Skeletal muscle satellite cell (primary cell): Measurements from ENCODE around the gene CCDC12.
A peak's percentile ranks its signal among the peaks of the same experiment; 100 is the strongest.

ENCODE experiments used
- H3K27me3 ChIP-seq: 2 replicates; pipeline ENCODE4 v1.7.0; 2013; ENCODE audit warnings: low read length; ENCODE audit not compliant: control insufficient read depth, insufficient read depth
- H3K36me3 ChIP-seq: 2 replicates; pipeline ENCODE4 v1.7.0; 2013; ENCODE audit warnings: mild to moderate bottlenecking, control low read depth, low read length; ENCODE audit not compliant: insufficient read depth
- H3K4me1 ChIP-seq: 2 replicates; pipeline ENCODE4 v1.7.0; 2013; ENCODE audit warnings: low read length; ENCODE audit not compliant: control insufficient read depth, insufficient read depth
- H3K4me2 ChIP-seq: 2 replicates; pipeline ENCODE4 v1.7.0; 2013; ENCODE audit warnings: mild to moderate bottlenecking, low read length
- H3K4me3 ChIP-seq: 2 replicates; pipeline ENCODE4 v1.7.0; 2013; ENCODE audit warnings: low read length
- H3K9ac ChIP-seq: 2 replicates; pipeline ENCODE4 v1.7.0; 2013; ENCODE audit warnings: mild to moderate bottlenecking, low read depth, low read length, moderate library complexity
- H3K9me3 ChIP-seq: replicated peaks from 2 replicates; pipeline ENCODE4 v1.7.0; 2013; ENCODE audit warnings: mild to moderate bottlenecking, control low read depth, low read length

The CCDC12 gene

GRCh38 chr3:47013231-47013630 lies 36.7 kb upstream of the CCDC12 start:
- H3K27me3 ChIP-seq, result no peaks in the 10 kb centered on the region
- H3K4me1 ChIP-seq, result peaks cover 33% of the 10 kb centered on the region
- H3K4me2 ChIP-seq, result no peak overlapping the region
- H3K4me3 ChIP-seq, result no peak overlapping the region
- peaks cover 15% of the 10 kb centered on the region for H3K36me3 ChIP-seq
- H3K9ac ChIP-seq, result no peak overlapping the region
- H3K9me3 ChIP-seq, result no peaks in the 10 kb centered on the region

GRCh38 chr3:47012342-47013230 lies 36.0 kb upstream of the CCDC12 start:
- Histone ChIP-seq H3K4me3 (no peak overlapping the region), H3K9me3 (no peaks in the 10 kb centered on the region), H3K4me1 (peaks cover 28% of the 10 kb centered on the region), H3K9ac (no peak overlapping the region), H3K36me3 (peaks cover 9% of the 10 kb centered on the region), H3K4me2 (no peak overlapping the region), H3K27me3 (no peaks in the 10 kb centered on the region)

GRCh38 chr3:47011371-47011770 lies 34.8 kb upstream of the CCDC12 start:
- no peak overlapping the region for H3K4me2 ChIP-seq
- peaks cover 6% of the 10 kb centered on the region for H3K36me3 ChIP-seq

GRCh38 chr3:47010910-47011309 lies 34.4 kb upstream of the CCDC12 start:
- peaks cover 11% of the 10 kb centered on the region for H3K4me1 ChIP-seq
- H3K9ac ChIP-seq, result no peak overlapping the region
- H3K27me3 ChIP-seq, result no peaks in the 10 kb centered on the region
- H3K4me3 ChIP-seq, result no peak overlapping the region
- H3K4me2 ChIP-seq, result no peak overlapping the region
- no peaks in the 10 kb centered on the region for H3K9me3 ChIP-seq
- H3K36me3 ChIP-seq, result peaks cover 3% of the 10 kb centered on the region

More at GRCh38 chr3:47011371-47011770, 34.8 kb upstream of the CCDC12 start:
- H3K27me3 ChIP-seq, result no peaks in the 10 kb centered on the region
- H3K4me3 ChIP-seq, result no peak overlapping the region
- no peak overlapping the region for H3K9ac ChIP-seq
- peaks cover 16% of the 10 kb centered on the region for H3K4me1 ChIP-seq
- H3K9me3 ChIP-seq, result no peaks in the 10 kb centered on the region

GRCh38 chr3:47010111-47010712 lies 33.7 kb upstream of the CCDC12 start:
- Histone ChIP-seq H3K9me3 (no peaks in the 10 kb centered on the region), H3K27me3 (no peaks in the 10 kb centered on the region), H3K9ac (peak overlapping the region; percentile 95), H3K4me3 (peak overlapping the region; percentile 74), H3K36me3 (peaks cover 3% of the 10 kb centered on the region), H3K4me1 (peaks cover 11% of the 10 kb centered on the region), H3K4me2 (peak overlapping the region; percentile 99)

GRCh38 chr3:47009225-47010110 lies 32.9 kb upstream of the CCDC12 start:
- no peaks in the 10 kb centered on the region for H3K27me3 ChIP-seq
- peak overlapping the region; percentile 95 for H3K9ac ChIP-seq
- H3K36me3 ChIP-seq, result peaks cover 3% of the 10 kb centered on the region
- no peaks in the 10 kb centered on the region for H3K9me3 ChIP-seq
- peak overlapping the region; percentile 74 for H3K4me3 ChIP-seq
- peaks cover 11% of the 10 kb centered on the region for H3K4me1 ChIP-seq
- H3K4me2 ChIP-seq, result peak overlapping the region; percentile 99

- Histone ChIP-seq H3K36me3 (peaks cover under 1% of the 10 kb centered on the region), H3K4me2 (peak overlapping the region; percentile 99), H3K27me3 (no peaks in the 10 kb centered on the region), H3K4me1 (peaks cover 11% of the 10 kb centered on the region), H3K4me3 (peak overlapping the region; percentile 74), H3K9ac (peak overlapping the region; percentile 95), H3K9me3 (no peaks in the 10 kb centered on the region)
These were observed 32.3 kb upstream of the CCDC12 start for GRCh38 chr3:47008851-47009224.

- H3K9ac ChIP-seq, result no peak overlapping the region
- no peak overlapping the region for H3K4me2 ChIP-seq
- no peaks in the 10 kb centered on the region for H3K27me3 ChIP-seq
- H3K9me3 ChIP-seq, result no peaks in the 10 kb centered on the region
- H3K4me3 ChIP-seq, result no peak overlapping the region
- peaks cover 11% of the 10 kb centered on the region for H3K4me1 ChIP-seq
- H3K36me3 ChIP-seq, result no peaks in the 10 kb centered on the region
These were observed 31.8 kb upstream of the CCDC12 start for GRCh38 chr3:47008234-47008796.

- Histone ChIP-seq H3K4me1 (peaks cover 11% of the 10 kb centered on the region), H3K9me3 (no peaks in the 10 kb centered on the region), H3K27me3 (no peaks in the 10 kb centered on the region), H3K4me3 (no peak overlapping the region), H3K9ac (no peak overlapping the region), H3K4me2 (no peak overlapping the region), H3K36me3 (no peaks in the 10 kb centered on the region)
These were observed 31.1 kb upstream of the CCDC12 start for GRCh38 chr3:47007482-47008233.

- Histone ChIP-seq H3K36me3 (no peaks in the 10 kb centered on the region), H3K9me3 (no peaks in the 10 kb centered on the region), H3K4me2 (no peak overlapping the region), H3K9ac (no peak overlapping the region), H3K4me1 (peaks cover 11% of the 10 kb centered on the region), H3K27me3 (no peaks in the 10 kb centered on the region), H3K4me3 (no peak overlapping the region)
These were observed 30.5 kb upstream of the CCDC12 start for GRCh38 chr3:47007001-47007400.
